HG02798 (cell line): ENCODE results near the gene PDGFRB.

ENCODE experiments used
- ATAC-seq: cut with Tn5 transposase; IDR thresholded peaks from one replicate; pipeline ENCODE4 v1.9.1; 2021; ENCODE audit warnings: mild to moderate bottlenecking; ENCODE audit not compliant: unreplicated experiment, poor library complexity

PDGFRB gene

GRCh38 chr5:150120617-150121447 lies 34.8 kb downstream of the PDGFRB start:
- ATAC-seq: no peak

DNA sequence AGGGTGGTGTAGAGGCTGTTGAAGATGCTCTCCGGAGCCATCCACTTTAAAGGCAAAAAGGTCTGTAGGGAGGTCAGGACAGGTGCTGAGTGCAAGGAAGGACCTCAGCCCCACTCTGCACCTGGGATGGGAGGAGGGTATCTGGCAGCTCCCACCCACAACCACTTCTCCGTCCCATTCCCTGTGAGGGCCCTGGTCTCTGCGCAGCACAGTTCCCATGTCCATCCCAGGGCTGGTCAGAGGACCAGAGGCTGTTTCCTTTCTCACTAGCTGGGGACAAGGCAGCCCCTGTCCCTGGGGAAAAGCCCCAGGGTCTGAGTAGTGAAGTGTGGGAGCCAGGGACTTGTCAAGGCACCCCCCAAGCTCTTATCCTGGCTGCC lies 35.6 kb downstream of the PDGFRB start:
- no peak for ATAC-seq

GRCh38 chr5:150119421-150120061 lies 36.1 kb downstream of the PDGFRB start:
- no peak for ATAC-seq

- ATAC-seq: no peak
Observed at GRCh38 chr5:150118561-150119229, 37.0 kb downstream of the PDGFRB start.

GRCh38 chr5:150117945-150118560 lies 37.6 kb downstream of the PDGFRB start:
- no peak for ATAC-seq

- ATAC-seq: no peak
Observed at GRCh38 chr5:150116667-150117400, 38.8 kb downstream of the PDGFRB start.

GRCh38 chr5:150114773-150115408 lies 40.8 kb downstream of the PDGFRB start:
- no peak for ATAC-seq

DNA sequence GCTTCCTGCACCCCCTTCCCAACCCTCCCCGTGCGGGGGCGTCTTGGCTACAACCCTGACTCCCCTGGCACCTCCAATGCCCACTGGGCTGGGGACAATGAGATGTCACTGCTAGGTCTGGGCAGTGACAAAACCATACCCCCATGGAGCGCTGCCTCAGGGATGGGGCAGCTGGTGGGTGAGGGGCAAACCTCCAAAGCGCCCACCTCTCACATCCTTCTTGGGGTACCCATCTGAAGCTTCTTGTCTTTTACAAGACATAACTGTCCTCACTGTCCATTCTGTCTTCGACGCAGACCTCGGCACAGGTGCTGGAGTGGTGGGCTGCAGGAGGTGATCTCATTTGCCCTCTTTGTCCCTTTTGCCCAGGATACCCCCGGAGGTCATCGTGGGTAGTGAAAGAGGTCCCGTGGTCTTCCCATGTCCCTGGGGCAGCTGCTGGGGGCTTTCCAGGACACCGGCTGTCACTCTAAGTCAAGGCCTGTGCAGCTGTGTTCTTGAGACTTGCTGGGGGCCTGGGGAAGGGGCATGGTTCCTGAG lies 41.5 kb downstream of the PDGFRB start:
- no peak for ATAC-seq

- no peak for ATAC-seq
Observed at GRCh38 chr5:150113047-150113744, 42.4 kb downstream of the PDGFRB start.

DNA sequence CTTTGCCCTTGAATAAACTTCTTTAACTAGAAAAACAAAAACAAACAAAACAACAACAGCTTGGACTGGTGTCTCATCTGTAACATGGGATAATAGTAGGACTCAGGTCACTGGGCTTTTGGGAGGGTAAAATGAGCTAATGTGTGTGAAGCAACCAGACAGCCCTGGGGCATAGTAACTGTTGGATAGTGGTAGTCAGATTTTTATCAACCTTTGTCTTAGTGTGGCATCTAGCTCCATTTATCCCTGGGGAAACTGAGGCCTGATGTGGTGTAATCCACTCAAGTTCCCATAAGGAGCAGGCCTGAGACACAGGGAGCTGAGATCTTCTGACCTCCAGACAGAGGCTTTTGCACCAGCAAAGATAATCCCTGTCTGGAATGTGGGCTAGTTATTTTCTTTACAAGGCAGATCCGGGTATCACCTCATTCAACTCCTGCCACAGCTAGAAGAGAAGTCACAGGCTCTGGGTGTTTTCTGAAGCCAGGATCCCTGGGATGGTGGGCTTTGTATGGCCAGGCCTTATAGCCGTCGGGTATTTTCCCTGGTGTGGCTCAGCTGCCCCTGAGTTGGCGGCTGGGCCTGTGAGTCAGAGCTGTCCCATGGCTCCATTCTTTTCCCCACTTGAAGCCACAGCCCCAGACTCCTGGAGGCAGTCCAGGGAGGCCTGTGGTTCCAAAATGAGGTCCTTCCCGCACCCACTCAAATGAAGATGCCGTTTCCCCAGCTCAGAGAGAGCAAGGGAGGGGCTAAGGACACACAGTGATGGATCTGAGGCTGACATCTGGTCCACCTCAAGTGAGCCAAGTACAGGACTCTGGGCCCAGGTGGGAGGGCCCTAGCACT lies 43.2 kb downstream of the PDGFRB start:
- no peak for ATAC-seq

DNA sequence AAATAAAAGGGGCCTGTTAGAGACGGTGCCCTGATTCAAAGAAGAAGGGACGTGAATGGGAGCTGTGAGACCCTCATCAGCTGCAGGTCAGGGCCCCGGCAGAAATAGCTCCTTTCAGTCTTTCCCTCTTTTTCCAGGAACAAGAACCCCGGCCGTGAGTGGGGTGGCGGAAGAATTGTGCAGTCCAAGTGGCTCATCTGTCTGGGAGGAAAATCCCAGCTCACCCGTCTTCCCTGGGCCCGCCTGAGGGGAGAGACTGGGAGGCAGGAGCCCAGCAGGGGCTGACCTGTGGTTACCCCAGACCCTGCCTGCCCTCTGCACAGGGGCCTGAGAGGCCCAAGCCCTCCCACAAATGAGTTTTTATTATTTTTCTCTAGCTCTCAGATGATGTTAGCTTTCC lies 44.5 kb downstream of the PDGFRB start:
- no peak for ATAC-seq

DNA sequence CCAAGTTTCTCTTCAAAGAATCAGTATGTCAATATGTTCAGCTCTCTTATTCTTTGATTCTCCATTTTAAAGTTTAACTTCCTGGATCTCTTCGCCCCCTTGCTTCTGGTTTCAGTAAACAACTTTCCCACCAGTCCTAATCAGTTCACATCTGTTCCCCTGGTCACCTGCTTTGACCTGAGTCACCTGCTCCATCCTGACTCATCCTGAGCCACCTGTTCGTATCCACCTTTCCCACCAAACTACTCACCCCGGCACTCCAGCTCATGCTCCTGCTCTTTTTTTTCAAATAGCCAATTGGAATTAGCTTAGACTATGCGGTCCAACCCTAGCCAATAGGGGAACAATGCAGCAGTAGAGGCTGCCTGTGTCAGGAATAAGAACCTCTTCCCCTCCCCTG lies 45.7 kb downstream of the PDGFRB start:
- ATAC-seq: no peak

- no peak for ATAC-seq
Observed at GRCh38 chr5:150108711-150109514, 46.7 kb downstream of the PDGFRB start.

GRCh38 chr5:150107909-150108447 lies 47.7 kb downstream of the PDGFRB start:
- ATAC-seq: no peak

- no peak for ATAC-seq
Observed at GRCh38 chr5:150106674-150107426, 48.8 kb downstream of the PDGFRB start.

GRCh38 chr5:150105928-150106615 lies 49.6 kb downstream of the PDGFRB start:
- no peak for ATAC-seq
